Spleen (tissue), 7 donors: ENCODE results near the gene HOXD10.

Experiments used
- POLR2A ChIP-seq, 3 donors: fragments of 450-650 bp; IDR thresholded peaks; one replicate each; pipeline ENCODE4 v1.5.1; 2017; ENCODE audit warnings: antibody characterized with exemption in 3 of 3, mild to moderate bottlenecking in 1 of 3
- POLR2AphosphoS5 ChIP-seq, 3 donors: sonication (generic); formaldehyde crosslinking; IDR thresholded peaks; one replicate each; pipeline ENCODE4 v1.5.1; 2017; ENCODE audit warnings: antibody characterized with exemption in 3 of 3
- TF ChIP-seq, protein P1 (sequence below), 11 experiments: fragments of 200-600 bp in 7 of 11; fragments of 450-650 bp in 4 of 11; sonication (generic) in 4 of 11; IDR thresholded peaks in 8 of 11; conservative IDR thresholded peaks in 3 of 11; 1 replicate in 7 of 11; 2 replicates in 4 of 11; pipeline versions ENCODE4 v1.4.0 to v1.8.0; 2016 to 2021; ENCODE audit warnings: antibody characterized with exemption in 11 of 11, inconsistent platforms in 4 of 11, mild to moderate bottlenecking in 1 of 11
- donor health status: DM: no; HTN: no; CAD: no; lungs with moderate emphysema.
- donor health status: DM: no; HTN: no; CAD: no.
- donor health status: DM: no; HTN: no; CAD: no.

DNA sequence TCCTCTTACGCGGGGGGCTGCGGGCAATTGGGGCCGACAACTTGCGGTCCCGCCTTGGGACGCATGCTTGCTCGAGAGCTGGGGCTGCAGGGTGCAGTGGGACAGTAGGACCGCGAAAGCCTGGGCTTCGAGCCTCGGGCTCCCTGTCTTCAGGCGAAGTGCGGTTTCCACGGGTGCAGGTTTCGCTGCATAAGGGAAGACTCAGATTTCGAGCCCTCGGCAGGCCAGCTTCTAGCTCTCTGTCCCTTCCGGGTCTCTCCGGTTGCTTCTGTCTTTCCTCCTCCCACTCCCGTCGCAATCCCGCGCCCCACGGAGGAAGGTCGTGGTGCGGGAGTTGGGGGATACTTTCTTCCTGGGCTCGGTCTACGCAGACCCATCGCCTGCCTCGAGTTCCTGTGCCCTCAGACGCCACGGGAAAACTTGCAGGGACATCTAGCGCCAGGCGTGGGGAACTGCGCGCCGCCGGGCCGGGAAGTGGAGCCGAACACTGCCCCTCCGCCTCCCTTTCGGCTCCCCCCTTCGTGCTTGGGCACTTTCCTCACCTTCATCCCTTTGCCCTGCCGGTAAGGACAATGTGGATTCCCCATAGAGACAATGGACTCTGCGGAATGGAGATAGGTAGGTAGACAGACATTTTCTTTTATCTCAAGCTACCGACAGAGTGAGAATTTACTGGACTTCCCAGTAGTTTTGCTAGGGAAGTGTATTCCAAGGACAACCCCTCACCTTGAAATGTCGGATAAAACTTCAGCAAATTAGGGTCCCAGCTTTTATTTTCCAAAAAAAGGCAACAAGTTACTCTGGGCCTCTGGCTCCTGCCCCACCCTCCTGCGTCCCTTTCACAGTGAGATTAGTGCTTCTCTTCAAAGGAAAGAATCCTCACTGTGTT lies 28.3 kb upstream of the HOXD10 start:
- TF ChIP-seq, protein P1, sequence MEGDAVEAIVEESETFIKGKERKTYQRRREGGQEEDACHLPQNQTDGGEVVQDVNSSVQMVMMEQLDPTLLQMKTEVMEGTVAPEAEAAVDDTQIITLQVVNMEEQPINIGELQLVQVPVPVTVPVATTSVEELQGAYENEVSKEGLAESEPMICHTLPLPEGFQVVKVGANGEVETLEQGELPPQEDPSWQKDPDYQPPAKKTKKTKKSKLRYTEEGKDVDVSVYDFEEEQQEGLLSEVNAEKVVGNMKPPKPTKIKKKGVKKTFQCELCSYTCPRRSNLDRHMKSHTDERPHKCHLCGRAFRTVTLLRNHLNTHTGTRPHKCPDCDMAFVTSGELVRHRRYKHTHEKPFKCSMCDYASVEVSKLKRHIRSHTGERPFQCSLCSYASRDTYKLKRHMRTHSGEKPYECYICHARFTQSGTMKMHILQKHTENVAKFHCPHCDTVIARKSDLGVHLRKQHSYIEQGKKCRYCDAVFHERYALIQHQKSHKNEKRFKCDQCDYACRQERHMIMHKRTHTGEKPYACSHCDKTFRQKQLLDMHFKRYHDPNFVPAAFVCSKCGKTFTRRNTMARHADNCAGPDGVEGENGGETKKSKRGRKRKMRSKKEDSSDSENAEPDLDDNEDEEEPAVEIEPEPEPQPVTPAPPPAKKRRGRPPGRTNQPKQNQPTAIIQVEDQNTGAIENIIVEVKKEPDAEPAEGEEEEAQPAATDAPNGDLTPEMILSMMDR (IDR thresholded peaks at IDR 0.05 in 8 of 11, conservative IDR thresholded peaks at IDR 0.05 in 3 of 11) = peak in 9 of 11 experiments; percentile 29 to 67 (median 49)
- TF ChIP-seq POLR2A (IDR thresholded peaks at IDR 0.05) (no peak), POLR2AphosphoS5 (IDR thresholded peaks at IDR 0.05) (peak in 2 of 3 donors; percentile 37 to 61)
